OCI-LY3 (cell line): Measurements from ENCODE around the gene AFF1.

Source experiments
- CTCF ChIP-seq: fragments of 200-600, 300-600 bp; sonication (generic); IDR thresholded peaks from 2 replicates; pipeline ENCODE4 v1.5.1; 2014; ENCODE audit warnings: antibody characterized with exemption, low read length, low read depth
- EZH2phosphoT487 ChIP-seq: fragments of 200-600 bp; shearing (Covaris generic); IDR thresholded peaks from 2 replicates; pipeline ENCODE4 v1.6.1; 2018; ENCODE audit warnings: antibody characterized with exemption, mixed run types, low read depth

GRCh38 chr4:86972997-86973396 is 38.2 kb downstream of the AFF1 start:
- TF ChIP-seq CTCF = no peak
- TF ChIP-seq EZH2phosphoT487 = no peak
